ENCODE results near the gene DOK6. TPM values are rescaled to one million over a fixed set of nuclear protein-coding genes. Genes with fewer than 3 reads are reported as not detected.
A peak's percentile ranks its signal among the peaks of the same experiment; 100 is the strongest.

DOK6 gene
- total RNA-seq, 1 donor from 2014 or later, result 0.20 TPM

- no peak for DNase-seq (ENCODE audit: low read depth in 2 of 2)
Observed at GRCh38 chr18:69537183-69537582, 136.5 kb downstream of the DOK6 start.

DNA sequence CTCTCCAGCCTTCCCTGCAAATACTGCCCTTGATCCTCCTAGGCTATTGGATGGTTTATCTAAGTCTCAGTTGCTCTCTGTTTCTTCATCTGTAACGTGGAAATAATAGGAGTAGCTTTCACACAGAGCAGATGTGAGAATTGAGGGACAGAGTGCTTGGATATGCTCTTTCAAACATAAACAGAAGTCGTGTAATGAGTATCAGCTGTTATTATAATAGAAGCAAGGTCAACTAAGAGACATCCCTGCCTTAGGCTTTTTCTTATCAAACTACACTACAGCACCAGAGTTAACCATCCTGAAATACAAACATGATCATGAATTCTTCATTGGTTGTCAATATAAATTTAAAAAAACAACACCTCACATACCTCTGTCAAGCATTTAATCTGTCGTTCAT lies 138.2 kb downstream of the DOK6 start:
- DNase-seq (ENCODE audit: low read depth in 2 of 2), result no peak

- DNase-seq (ENCODE audit: low read depth in 2 of 2), result no peak
Observed at GRCh38 chr18:69539404-69539803, 138.7 kb downstream of the DOK6 start.

GRCh38 chr18:69556228-69556627 lies 155.5 kb downstream of the DOK6 start:
- no peak for DNase-seq (ENCODE audit: low read depth in 2 of 2)

DNA sequence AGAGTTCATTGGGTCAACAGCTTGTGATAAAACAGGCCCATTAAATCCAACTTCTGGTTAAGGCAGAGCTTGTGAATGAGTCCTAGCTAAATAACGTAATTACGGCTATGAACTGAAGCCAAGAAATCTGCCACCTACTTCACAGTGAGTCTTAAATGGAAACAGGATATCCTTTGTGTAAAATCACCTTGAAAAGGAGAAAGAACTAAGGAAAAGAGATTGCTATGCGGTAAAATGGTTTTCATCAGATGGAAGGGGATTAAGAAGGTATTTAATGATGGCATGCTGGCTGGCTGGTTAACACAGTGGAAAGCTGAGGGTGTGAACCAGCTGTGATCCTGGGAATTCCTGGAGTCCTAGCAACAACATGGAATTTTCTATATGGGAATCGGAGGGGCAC lies 156.6 kb downstream of the DOK6 start:
- no peak for DNase-seq (ENCODE audit: low read depth in 2 of 2)

GRCh38 chr18:69558052-69558451 lies 157.4 kb downstream of the DOK6 start:
- DNase-seq (ENCODE audit: low read depth in 2 of 2), result no peak

DNA sequence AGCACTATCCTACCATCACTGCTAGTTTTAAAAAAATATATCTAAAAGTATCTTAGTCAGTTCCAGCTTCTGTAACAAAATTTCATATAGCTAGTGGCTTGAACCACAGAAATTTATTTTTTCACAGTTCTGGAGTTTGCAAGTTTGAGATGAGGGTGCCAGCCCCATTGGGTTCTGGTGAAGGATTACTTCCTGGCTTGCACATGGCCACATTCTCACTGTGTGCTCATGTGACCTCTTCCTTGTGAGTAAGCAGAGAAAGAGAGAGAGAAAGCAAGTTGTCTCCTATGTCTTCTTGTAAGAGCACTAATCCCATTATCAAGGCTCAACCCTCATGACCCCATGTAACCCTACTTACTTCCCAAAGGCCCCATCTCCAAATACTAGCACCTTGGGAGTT lies 158.9 kb downstream of the DOK6 start:
- no peak for DNase-seq (ENCODE audit: low read depth in 2 of 2)

DNA sequence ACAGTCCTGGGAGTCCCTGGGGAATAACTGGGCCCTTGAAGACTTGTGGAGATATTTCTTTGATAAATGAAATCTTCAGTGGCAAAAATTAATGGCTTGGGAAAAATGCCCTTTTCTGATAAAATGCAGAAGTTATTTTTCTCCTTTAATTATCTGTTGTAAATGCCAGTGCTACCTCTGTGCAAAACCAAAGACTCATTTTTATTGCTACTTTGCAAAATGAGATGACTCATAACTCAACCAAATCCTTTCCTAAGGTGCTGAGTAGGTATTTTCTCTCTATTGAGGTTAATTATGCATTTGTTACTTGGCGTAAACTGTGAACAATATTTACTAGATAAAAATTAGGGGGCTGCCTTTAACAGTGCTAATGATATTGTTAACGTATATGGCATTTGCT lies 163.9 kb downstream of the DOK6 start:
- no peak for DNase-seq (ENCODE audit: low read depth in 2 of 2)

- DNase-seq (ENCODE audit: low read depth in 2 of 2), result peak in 1 of 2 donors; percentile 39
Observed at GRCh38 chr18:69567813-69568488, 167.3 kb downstream of the DOK6 start.

DNA sequence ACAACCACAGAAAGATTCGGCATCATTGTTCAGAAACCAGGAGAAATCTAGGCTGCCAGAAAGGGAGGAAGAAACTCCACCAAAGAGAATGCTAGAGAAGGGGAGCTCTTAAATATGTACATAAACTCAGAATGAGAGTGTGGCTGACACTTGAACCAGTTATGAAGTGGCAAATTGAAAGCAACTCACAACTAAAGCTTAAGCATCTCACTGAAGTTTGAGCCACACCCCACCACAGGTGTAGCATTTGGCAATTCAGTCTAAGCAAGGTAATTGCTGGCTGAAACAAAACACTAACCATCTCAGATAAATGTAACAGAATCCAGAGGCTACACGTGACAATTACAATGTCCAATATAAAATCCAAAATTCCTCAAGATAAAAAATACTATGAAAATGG lies 168.4 kb downstream of the DOK6 start:
- no peak for DNase-seq (ENCODE audit: low read depth in 2 of 2)

- no peak for DNase-seq (ENCODE audit: low read depth in 2 of 2)
Observed at GRCh38 chr18:69574401-69574800, 173.7 kb downstream of the DOK6 start.

DNA sequence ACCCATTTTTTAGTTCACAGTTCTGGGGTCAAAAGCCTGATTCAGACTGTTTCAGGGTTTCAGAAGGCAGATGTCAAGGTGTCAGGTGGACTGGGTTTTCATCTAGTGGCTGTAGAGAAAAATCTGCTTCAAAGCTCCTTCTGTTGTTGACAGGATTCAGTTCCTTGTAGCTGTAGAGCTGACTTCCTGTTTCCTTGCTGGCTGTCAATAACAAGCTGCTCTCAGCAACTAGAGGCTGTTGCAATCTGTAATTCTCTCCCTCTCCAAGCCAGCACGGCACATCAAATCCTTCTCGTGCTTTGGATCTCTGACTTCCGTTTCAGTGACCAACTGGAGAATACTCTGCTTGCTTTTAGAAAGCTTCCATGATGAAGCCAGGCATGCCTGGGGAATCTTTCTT lies 179.4 kb downstream of the DOK6 start:
- no peak for DNase-seq (ENCODE audit: low read depth in 2 of 2)

- no peak for DNase-seq (ENCODE audit: low read depth in 2 of 2)
Observed at GRCh38 chr18:69584429-69584828, 183.7 kb downstream of the DOK6 start.

DNA sequence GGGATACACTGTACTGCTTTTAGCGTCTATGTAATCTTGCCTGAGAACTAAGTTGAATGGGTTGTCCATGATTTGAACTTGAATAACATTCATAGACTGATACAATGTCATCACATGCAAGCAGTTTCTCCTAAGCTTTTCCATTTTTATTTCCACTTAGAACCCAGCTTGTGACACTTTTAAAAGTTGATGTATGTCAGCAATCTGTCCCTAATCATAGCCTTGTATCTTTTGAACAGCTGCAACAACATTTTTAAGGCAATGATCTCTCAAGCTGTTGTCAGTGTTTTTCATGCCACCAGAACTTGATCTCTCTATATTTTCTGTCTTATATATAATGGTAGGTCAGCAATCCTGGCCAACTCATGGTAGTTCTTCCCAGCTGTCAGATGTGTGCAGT lies 185.0 kb downstream of the DOK6 start:
- no peak for DNase-seq (ENCODE audit: low read depth in 2 of 2)

DNA sequence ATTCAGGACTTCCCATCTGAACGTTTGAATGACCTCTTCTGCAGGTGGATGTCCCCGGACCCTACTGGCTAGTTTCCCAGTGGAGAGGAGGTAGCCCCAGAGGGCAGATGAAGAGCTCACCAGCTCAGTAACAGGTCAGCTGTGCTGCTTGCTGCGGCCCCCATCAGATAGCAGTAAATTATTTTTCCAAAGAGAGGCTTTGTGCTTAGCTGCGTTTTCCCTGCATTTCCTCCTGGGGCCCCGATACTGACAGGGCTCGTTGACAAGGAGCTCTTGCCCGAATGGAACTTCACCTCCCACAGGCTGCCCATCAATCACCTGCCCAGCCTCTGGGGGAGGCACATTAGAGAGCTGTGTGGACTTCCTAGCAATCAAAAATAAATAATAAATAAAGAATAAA lies 185.8 kb downstream of the DOK6 start:
- DNase-seq (ENCODE audit: low read depth in 2 of 2), result no peak

GRCh38 chr18:69588301-69588700 lies 187.6 kb downstream of the DOK6 start:
- no peak for DNase-seq (ENCODE audit: low read depth in 2 of 2)

DNA sequence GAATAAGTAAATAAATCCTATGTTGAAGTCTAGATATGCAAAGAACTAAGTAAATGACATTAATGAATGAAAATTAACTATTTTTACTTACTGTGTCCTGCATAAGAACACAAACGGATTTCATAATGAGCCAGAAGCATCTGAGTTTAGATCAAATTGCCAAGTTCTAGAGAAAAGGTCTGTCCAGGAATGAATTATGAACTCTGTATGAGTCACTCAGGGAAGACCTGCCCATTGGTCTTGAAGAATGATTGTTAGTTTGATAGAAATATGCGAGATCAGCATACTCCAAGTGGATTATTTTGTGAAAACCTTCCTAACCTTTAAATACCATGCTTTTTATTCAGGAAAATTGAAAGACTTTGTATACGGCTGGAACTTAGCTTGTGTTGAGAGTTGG lies 189.5 kb downstream of the DOK6 start:
- no peak for DNase-seq (ENCODE audit: low read depth in 2 of 2)

- no peak for DNase-seq (ENCODE audit: low read depth in 2 of 2)
Observed at GRCh38 chr18:69596345-69596744, 195.7 kb downstream of the DOK6 start.

GRCh38 chr18:69597561-69597960 lies 196.9 kb downstream of the DOK6 start:
- DNase-seq (ENCODE audit: low read depth in 2 of 2), result no peak

- DNase-seq (ENCODE audit: low read depth in 2 of 2), result no peak
Observed at GRCh38 chr18:69599377-69599776, 198.7 kb downstream of the DOK6 start.

DNA sequence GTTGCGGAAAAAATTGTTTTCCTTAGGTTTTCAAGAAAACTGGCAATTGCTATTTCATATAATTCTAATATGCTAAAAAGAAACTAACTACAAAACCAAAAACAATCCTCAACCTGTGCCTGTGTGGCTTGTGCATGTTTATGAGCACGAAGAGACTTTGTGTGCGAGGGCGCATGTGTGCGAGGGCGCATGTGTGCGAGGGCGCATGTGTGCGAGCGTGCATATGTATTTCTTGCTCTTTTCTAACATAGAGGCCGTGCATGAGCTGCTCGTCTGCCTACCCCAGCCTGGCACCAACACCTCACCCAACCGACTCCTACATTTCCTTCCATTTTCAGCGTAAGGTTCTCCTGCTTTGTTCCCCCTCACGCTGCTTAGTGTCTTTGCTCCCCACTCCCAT lies 211.6 kb downstream of the DOK6 start:
- DNase-seq (ENCODE audit: low read depth in 2 of 2), result no peak

GRCh38 chr18:69616114-69616513 lies 215.4 kb downstream of the DOK6 start:
- DNase-seq (ENCODE audit: low read depth in 2 of 2), result no peak

DNA sequence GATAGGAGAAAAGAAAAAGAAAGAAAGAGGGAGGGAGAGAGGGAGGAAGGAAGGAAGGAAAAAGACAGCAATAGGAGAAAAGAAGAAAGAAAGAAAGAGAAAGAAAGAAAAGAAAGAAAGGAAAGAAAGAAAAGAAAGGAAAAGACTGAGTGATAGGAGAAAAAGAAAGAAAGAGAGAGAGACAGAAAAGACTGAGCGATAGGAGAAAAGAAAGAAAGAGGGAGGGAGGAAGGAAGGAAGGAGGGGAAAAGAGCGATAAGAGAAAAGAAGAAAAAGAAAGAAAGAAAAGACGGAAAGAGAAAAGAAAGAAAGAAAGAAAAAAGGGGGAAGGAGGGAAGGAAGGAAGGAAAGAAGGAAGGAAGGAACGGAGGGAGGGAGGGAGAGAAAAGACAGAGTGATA lies 216.7 kb downstream of the DOK6 start:
- DNase-seq (ENCODE audit: low read depth in 2 of 2), result no peak

DNA sequence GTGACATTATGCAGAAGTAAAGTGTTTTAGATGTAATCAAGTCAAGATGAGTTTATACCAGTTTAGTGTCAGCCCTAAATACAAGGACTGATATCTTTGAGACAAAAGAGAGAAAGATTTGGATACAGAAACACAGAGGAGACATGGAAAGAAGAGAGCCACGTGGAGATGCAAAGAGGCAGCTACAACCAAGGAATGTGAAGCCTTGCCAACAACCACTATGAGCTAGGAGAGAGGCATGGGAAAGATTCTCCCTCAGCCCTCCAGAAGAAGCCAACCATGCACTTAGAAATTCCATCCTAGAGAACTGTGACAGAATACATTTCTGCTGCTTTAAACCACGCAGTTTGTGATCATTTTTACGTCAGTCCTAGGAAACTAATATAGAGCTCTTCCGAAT lies 217.2 kb downstream of the DOK6 start:
- DNase-seq (ENCODE audit: low read depth in 2 of 2), result no peak
